G401.6 (cell line): Measurements from ENCODE around the gene CHRNA4.

Source experiments
- FAIRE-seq: peaks from 2 replicates; lab custom pipeline; 2012; peaks lifted over from hg19 to GRCh38; lab: Jason Lieb, UNC

The CHRNA4 gene

GRCh38 chr20:63377256-63377941, 16.2 kb upstream of the CHRNA4 start:
- no peak for FAIRE-seq

- no peak for FAIRE-seq
These were observed 15.4 kb upstream of the CHRNA4 start for GRCh38 chr20:63376283-63377250.

- no peak for FAIRE-seq
These were observed 14.3 kb upstream of the CHRNA4 start for GRCh38 chr20:63375438-63375837.

- no peak for FAIRE-seq
These were observed 13.4 kb upstream of the CHRNA4 start for GRCh38 chr20:63374504-63374903.

- no peak for FAIRE-seq
These were observed 12.8 kb upstream of the CHRNA4 start for GRCh38 chr20:63373996-63374395.

- FAIRE-seq: no peak
These were observed 12.1 kb upstream of the CHRNA4 start for GRCh38 chr20:63372971-63373885.

GRCh38 chr20:63371291-63371865, 10.2 kb upstream of the CHRNA4 start:
- no peak for FAIRE-seq

- no peak for FAIRE-seq
These were observed 9.6 kb upstream of the CHRNA4 start for GRCh38 chr20:63370618-63371187.

- no peak for FAIRE-seq
These were observed 8.8 kb upstream of the CHRNA4 start for GRCh38 chr20:63369724-63370617.

GRCh38 chr20:63369024-63369530, 7.9 kb upstream of the CHRNA4 start:
- FAIRE-seq: no peak

- no peak for FAIRE-seq
These were observed 7.0 kb upstream of the CHRNA4 start for GRCh38 chr20:63368151-63368550.

- no peak for FAIRE-seq
These were observed 6.4 kb upstream of the CHRNA4 start for GRCh38 chr20:63367446-63368055.

GRCh38 chr20:63366390-63367365, 5.5 kb upstream of the CHRNA4 start:
- no peak for FAIRE-seq

GRCh38 chr20:63365601-63366389, 4.6 kb upstream of the CHRNA4 start:
- no peak for FAIRE-seq

- FAIRE-seq: no peak
These were observed 3.8 kb upstream of the CHRNA4 start for GRCh38 chr20:63364801-63365585.

GRCh38 chr20:63363981-63364561, 2.9 kb upstream of the CHRNA4 start:
- no peak for FAIRE-seq
